SU-DHL-6 (cell line): ENCODE data around the gene MUSTN1.

Experiments used
- CTCF ChIP-seq: fragments of 200-600 bp; sonication (generic); IDR thresholded peaks from one replicate; pipeline ENCODE4 v1.5.1; 2017; ENCODE audit warnings: antibody characterized with exemption, mild to moderate bottlenecking, low read length, moderate library complexity; ENCODE audit not compliant: insufficient read depth, poor library complexity, severe bottlenecking
- EZH2phosphoT487 ChIP-seq: fragments of 200-600 bp; sonication (generic), shearing (Covaris generic); conservative IDR thresholded peaks from 2 replicates; pipeline ENCODE4 v1.6.1; 2018; ENCODE audit warnings: mild to moderate bottlenecking, antibody characterized with exemption, low read length, moderate library complexity, mixed read lengths

GRCh38 chr3:52829906-52830463, 4.8 kb downstream of the MUSTN1 start:
- TF ChIP-seq CTCF (no peak), EZH2phosphoT487 (no peak)
